SK-N-SH (cell line): ENCODE measurements around the gene TJP2. TPM values are rescaled to one million over a fixed set of nuclear protein-coding genes. Genes with fewer than 3 reads are reported as not detected.

Experiments
- CTCF ChIA-PET: fragments of 300-600, 350-600 bp; formaldehyde crosslinking; extraction: SDS; loops from one replicate; lab custom pipeline; 2021; lab: Yijun Ruan, JAX
- POLR2A ChIA-PET: fragments of 350-600 bp; sonication (Branson Sonifier 250); formaldehyde crosslinking; extraction: SDS; loops from one replicate; lab custom pipeline; 2020; ENCODE audit warnings: antibody characterized with exemption, inconsistent platforms; lab: Yijun Ruan, JAX
- DNase-seq: peaks from one replicate; pipeline ENCODE4 v3.0.0; 2012
- H2AFZ ChIP-seq: fragments of 200-600 bp; sonication (generic); 2 replicates; pipeline ENCODE4 v1.8.1; 2016; ENCODE audit warnings: antibody characterized with exemption, mild to moderate bottlenecking, low read depth
- H3F3A ChIP-seq: fragments of 200-600 bp; sonication (generic); replicated peaks from 2 replicates; pipeline ENCODE3; 2016; ENCODE audit warnings: antibody characterized with exemption, mild to moderate bottlenecking; ENCODE audit not compliant: insufficient read depth
- H3K27ac ChIP-seq, 2 experiments: fragments of 200-500 bp in 1 of 2; fragments of 200-600 bp in 1 of 2; sonication (Bioruptor generic) in 1 of 2; sonication (generic), shearing (Covaris generic) in 1 of 2; 2 replicates each; pipeline versions ENCODE4 v1.5.1 to v1.6.1; 2014 to 2016; ENCODE audit warnings: low read depth in 2 of 2, inconsistent platforms in 1 of 2, low read length in 1 of 2, mild to moderate bottlenecking in 1 of 2, mixed read lengths in 1 of 2
- H3K27me3 ChIP-seq: fragments of 200-600 bp; sonication (generic), shearing (Covaris generic); 2 replicates; pipeline ENCODE4 v1.6.1; 2016; ENCODE audit warnings: mixed run types; ENCODE audit not compliant: insufficient read depth
- H3K36me3 ChIP-seq, 2 experiments: fragments of 200-500 bp in 1 of 2; fragments of 200-600 bp in 1 of 2; sonication (Bioruptor generic) in 1 of 2; sonication (generic) in 1 of 2; replicated peaks in 1 of 2; 2 replicates each; pipeline versions ENCODE3 to v1.5.1; 2014 to 2016; ENCODE audit warnings: low read length in 1 of 2, mild to moderate bottlenecking in 1 of 2; ENCODE audit not compliant: insufficient read depth in 2 of 2, control insufficient read depth in 1 of 2
- H3K4me1 ChIP-seq, 2 experiments: fragments of 200-500 bp in 1 of 2; fragments of 200-600 bp in 1 of 2; sonication (Bioruptor generic) in 1 of 2; sonication (generic), shearing (Covaris generic) in 1 of 2; 2 replicates each; pipeline versions ENCODE4 v1.5.1 to v1.6.1; 2014 to 2016; ENCODE audit warnings: low read depth in 1 of 2, low read length in 1 of 2, mixed run types in 1 of 2; ENCODE audit not compliant: insufficient read depth in 2 of 2, control insufficient read depth in 1 of 2
- H3K4me2 ChIP-seq: fragments of 200-600 bp; sonication (generic), shearing (Covaris generic); 2 replicates; pipeline ENCODE4 v1.6.1; 2017; ENCODE audit warnings: mixed run types
- H3K4me3 ChIP-seq, 2 experiments: fragments of 200-500 bp in 1 of 2; fragments of 200-600 bp in 1 of 2; sonication (Bioruptor generic) in 1 of 2; sonication (generic), shearing (Covaris generic) in 1 of 2; 2 replicates each; pipeline versions ENCODE4 v1.5.1 to v1.8.1; 2014 to 2016; ENCODE audit warnings: low read depth in 2 of 2, inconsistent platforms in 1 of 2, low read length in 1 of 2, mild to moderate bottlenecking in 1 of 2, mixed read lengths in 1 of 2, moderate library complexity in 1 of 2
- H3K79me2 ChIP-seq: fragments of 200-600 bp; sonication (generic); 2 replicates; pipeline ENCODE4 v1.8.1; 2017; ENCODE audit warnings: mild to moderate bottlenecking; ENCODE audit not compliant: insufficient read depth
- H3K9ac ChIP-seq: fragments of 200-600 bp; sonication (generic); 2 replicates; pipeline ENCODE4 v1.6.1; 2017; ENCODE audit warnings: mixed run types
- H3K9me2 ChIP-seq: fragments of 200-600 bp; sonication (generic); 2 replicates; pipeline ENCODE4 v1.6.1; 2017; ENCODE audit warnings: mixed run types
- H3K9me3 ChIP-seq: fragments of 200-600 bp; sonication (generic); 2 replicates; pipeline ENCODE4 v1.6.1; 2017; ENCODE audit warnings: mixed run types, mild to moderate bottlenecking, moderate library complexity
- H4K20me1 ChIP-seq: fragments of 200-600 bp; sonication (generic); 2 replicates; pipeline ENCODE4 v1.6.1; 2017; ENCODE audit warnings: mild to moderate bottlenecking, mixed run types; ENCODE audit not compliant: insufficient read depth
- CHD2 ChIP-seq: fragments of 150-350 bp; IDR thresholded peaks from 2 replicates; pipeline ENCODE4 v1.6.1; 2018; ENCODE audit warnings: low read length; ENCODE audit not compliant: partially characterized antibody
- CTCF ChIP-seq: fragments of 200-600 bp; sonication (generic); IDR thresholded peaks from 2 replicates; pipeline ENCODE4 v1.6.1; 2017; ENCODE audit warnings: antibody characterized with exemption, mild to moderate bottlenecking, moderate library complexity
- EZH2phosphoT487 ChIP-seq: fragments of 200-600 bp; sonication (generic); IDR thresholded peaks from 2 replicates; pipeline ENCODE4 v1.6.1; 2017; ENCODE audit warnings: low read depth, mixed run types, mild to moderate bottlenecking, antibody characterized with exemption, moderate library complexity, borderline replicate concordance
- FOSL2 ChIP-seq: IDR thresholded peaks from 2 replicates; pipeline ENCODE4 v1.4.0; 2012; ENCODE audit warnings: low read depth, mild to moderate bottlenecking, moderate library complexity, borderline replicate concordance
- FOXJ3 ChIP-seq: sonication (generic); formaldehyde crosslinking; IDR thresholded peaks from 2 replicates; pipeline ENCODE4 v1.5.1; 2020; ENCODE audit warnings: mild to moderate bottlenecking, missing genetic modification reagents
- FOXM1 ChIP-seq: IDR thresholded peaks from 2 replicates; pipeline ENCODE4 v1.4.0; 2012; ENCODE audit warnings: low read depth, mild to moderate bottlenecking
- GABPA ChIP-seq: IDR thresholded peaks from 2 replicates; pipeline ENCODE4 v1.4.0; 2012; ENCODE audit warnings: low read depth, mild to moderate bottlenecking
- JUND ChIP-seq: IDR thresholded peaks from 2 replicates; pipeline ENCODE4 v1.4.0; 2012
- MAX ChIP-seq: IDR thresholded peaks from 2 replicates; pipeline ENCODE4 v1.4.0; 2012; ENCODE audit warnings: low read depth
- MEF2A ChIP-seq: IDR thresholded peaks from 2 replicates; pipeline ENCODE4 v1.4.0; 2012; ENCODE audit warnings: low read depth, borderline replicate concordance
- MXI1 ChIP-seq: IDR thresholded peaks from 2 replicates; pipeline ENCODE4 v1.6.1; 2012; ENCODE audit warnings: mild to moderate bottlenecking, low read depth, low read length, improper control_type of control experiment
- NFIC ChIP-seq: IDR thresholded peaks from 2 replicates; pipeline ENCODE4 v1.4.0; 2012; ENCODE audit warnings: borderline replicate concordance
- NRF1 ChIP-seq: IDR thresholded peaks from 2 replicates; pipeline ENCODE4 v1.6.1; 2012; ENCODE audit warnings: low read depth, mild to moderate bottlenecking, low read length
- POLR2AphosphoS5 ChIP-seq: IDR thresholded peaks from 2 replicates; pipeline ENCODE4 v1.6.1; 2012; ENCODE audit warnings: low read depth, low read length
- RAD21 ChIP-seq: IDR thresholded peaks from 2 replicates; pipeline ENCODE4 v1.6.1; 2012; ENCODE audit warnings: mild to moderate bottlenecking, low read length
- RCOR1 ChIP-seq: fragments of 150-350 bp; IDR thresholded peaks from 2 replicates; pipeline ENCODE4 v1.6.1; 2017; ENCODE audit warnings: antibody characterized with exemption, low read length
- REST ChIP-seq: IDR thresholded peaks from 2 replicates; pipeline ENCODE4 v1.6.1; 2012; ENCODE audit warnings: mild to moderate bottlenecking, low read depth, low read length, moderate library complexity
- RXRA ChIP-seq: IDR thresholded peaks from 2 replicates; pipeline ENCODE4 v1.4.0; 2012; ENCODE audit warnings: low read depth, mild to moderate bottlenecking, borderline replicate concordance
- SMC3 ChIP-seq: IDR thresholded peaks from 2 replicates; pipeline ENCODE4 v1.6.1; 2012; ENCODE audit warnings: low read depth, low read length, improper control_type of control experiment
- TCF12 ChIP-seq: IDR thresholded peaks from 2 replicates; pipeline ENCODE4 v1.4.0; 2012
- TEAD4 ChIP-seq: IDR thresholded peaks from 2 replicates; pipeline ENCODE4 v1.4.0; 2012; ENCODE audit warnings: mild to moderate bottlenecking, borderline replicate concordance; ENCODE audit not compliant: insufficient read depth
- USF2 ChIP-seq: fragments of 150-350 bp; IDR thresholded peaks from 2 replicates; pipeline ENCODE4 v1.6.1; 2017; ENCODE audit warnings: antibody characterized with exemption, low read length, low read depth, borderline replicate concordance
- YY1 ChIP-seq: IDR thresholded peaks from 2 replicates; pipeline ENCODE4 v1.4.0; 2012; ENCODE audit warnings: low read depth, mild to moderate bottlenecking
- WGBS: methylation state at CpG from one replicate; pipeline ENCODE4 v1.1.6; 2017; ENCODE audit warnings: low lambda C conversion rate; 5-methylcytosine and 5-hydroxymethylcytosine counted together
- polyA plus RNA-seq, 3 experiments: library from polyadenylated mRNA; depleted of rRNA; stranded (reverse); fragments of >200 nt; gene quantifications; 2 replicates each; pipeline ENCODE4 v1.2.3, GENCODE V29; 2012

The TJP2 gene
- polyA plus RNA-seq, 1 of the 3 experiments (the other 2 are of a cell fraction), result 17.7 TPM

GRCh38 chr9:69292078-69292477 lies 118.0 kb downstream of the TJP2 start:
- no peaks in the 10 kb centered on the region for H4K20me1 ChIP-seq
- H3K9me3 ChIP-seq, result no peaks in the 10 kb centered on the region
- TF ChIP-seq RAD21, result no peak
- TF ChIP-seq RCOR1, result no peak
- no peak for TF ChIP-seq FOSL2
- TF ChIP-seq NFIC, result no peak
- no peak for TF ChIP-seq JUND
- TF ChIP-seq TEAD4, result no peak
- TF ChIP-seq SMC3, result no peak
- TF ChIP-seq POLR2AphosphoS5, result no peak
- TF ChIP-seq FOXM1, result no peak
- TF ChIP-seq MXI1, result no peak
- TF ChIP-seq GABPA, result no peak
- TF ChIP-seq CHD2, result no peak
- TF ChIP-seq MAX, result no peak
- TF ChIP-seq MEF2A, result no peak
- no peak for TF ChIP-seq USF2
- H3K9me2 ChIP-seq, result no peaks in the 10 kb centered on the region
- H3K4me3 ChIP-seq, result no peak overlapping the region
- H3K27me3 ChIP-seq, result peaks cover 27% of the 10 kb centered on the region; the same call in 1 of the 2 replicates
- ChIA-PET POLR2A (no interaction called here), CTCF (no interaction called here)
- no peaks in the 10 kb centered on the region for H3K36me3 ChIP-seq
- no peak overlapping the region for H3K4me2 ChIP-seq
- H3K9ac ChIP-seq, result no peak overlapping the region
- H3F3A ChIP-seq, result no peaks in the 10 kb centered on the region
- DNase-seq, result no peak
- 27% methylated on average over 3 of the region's 3 CpGs for WGBS
- no peak overlapping the region for H2AFZ ChIP-seq
- no peak overlapping the region for H3K27ac ChIP-seq
- no peaks in the 10 kb centered on the region for H3K79me2 ChIP-seq
- H3K4me1 ChIP-seq, result no peaks in the 10 kb centered on the region

- Histone ChIP-seq H2AFZ (no peak overlapping the region), H3K36me3 (no peaks in the 10 kb centered on the region), H4K20me1 (no peaks in the 10 kb centered on the region), H3K9me3 (no peaks in the 10 kb centered on the region), H3K9me2 (no peaks in the 10 kb centered on the region), H3K27ac (no peak overlapping the region), H3K4me1 (no peaks in the 10 kb centered on the region), H3K27me3 (peaks cover 18% of the 10 kb centered on the region; the same call in 1 of the 2 replicates), H3K79me2 (no peaks in the 10 kb centered on the region), H3F3A (no peaks in the 10 kb centered on the region), H3K4me3 (no peak overlapping the region), H3K4me2 (no peak overlapping the region), H3K9ac (no peak overlapping the region)
- ChIA-PET CTCF (no interaction called here), POLR2A (no interaction called here)
- no peak for DNase-seq
- TF ChIP-seq YY1, result no peak
- no peak for TF ChIP-seq RCOR1
- no peak for TF ChIP-seq USF2
- TF ChIP-seq FOSL2, result no peak
- no peak for TF ChIP-seq REST
- no peak for TF ChIP-seq RXRA
- TF ChIP-seq MEF2A, result no peak
- no peak for TF ChIP-seq EZH2phosphoT487
- TF ChIP-seq NRF1, result no peak
- no peak for TF ChIP-seq RAD21
- no peak for TF ChIP-seq FOXJ3 (CRISPR knock-in tag)
- TF ChIP-seq CTCF, result no peak
- TF ChIP-seq TCF12, result no peak
- TF ChIP-seq JUND, result no peak
- WGBS, result 7% methylated on average over 1 of the region's 1 CpG
Measured at GRCh38 chr9:69293156-69293555, 119.1 kb downstream of the TJP2 start.
